Measurements from ENCODE around the gene SLC37A4. TPM values are rescaled to one million over a fixed set of nuclear protein-coding genes. Genes with fewer than 3 reads are reported as not detected.

The SLC37A4 gene
- total RNA-seq, 1 donor from 2014 or later, result 21.2 TPM

DNA sequence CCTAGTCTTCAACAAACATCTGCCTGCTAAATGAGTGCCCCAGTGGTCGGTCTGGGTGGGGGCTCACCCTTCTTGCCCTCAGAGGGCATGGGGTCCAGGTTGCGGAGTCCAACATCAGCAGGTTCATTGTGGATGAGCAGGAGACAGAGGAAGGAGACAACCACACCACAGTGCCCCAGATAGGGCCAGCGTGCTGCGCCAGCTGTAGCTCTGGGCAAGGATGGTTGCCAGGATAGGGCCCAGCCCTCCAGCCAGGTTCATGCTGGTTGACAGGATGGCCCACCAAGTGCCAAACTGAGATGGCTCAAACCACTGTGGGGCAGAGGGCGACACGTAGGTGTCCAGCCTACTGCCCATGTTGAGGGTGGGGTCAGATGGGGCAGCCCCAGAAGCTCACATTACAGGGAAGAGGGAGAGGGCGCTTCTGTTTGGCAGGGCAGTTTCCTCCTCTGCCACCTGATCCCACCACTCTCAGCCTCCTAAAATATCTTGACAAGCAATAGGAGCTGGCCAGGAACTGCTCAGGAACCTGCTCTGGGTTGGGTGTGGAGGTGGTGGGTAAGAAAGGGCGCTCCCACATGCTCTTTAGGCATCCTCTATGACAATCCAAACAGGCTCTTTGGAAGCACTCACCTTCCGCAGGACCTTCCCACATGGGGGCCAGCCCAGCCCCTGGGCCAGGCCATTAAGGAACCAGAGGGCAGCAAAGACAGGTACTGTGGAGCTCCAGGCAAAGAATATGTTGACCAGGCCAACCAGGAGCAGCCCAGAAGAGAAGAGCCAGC, 2.9 kb downstream of the SLC37A4 start:
- Mint-ChIP-seq H3K27me3 (ENCODE audit: unreplicated experiment) (peaks cover 5% of the 10 kb centered on the region), H3K27ac (ENCODE audit: unreplicated experiment) (peak overlapping the region; percentile 33), H3K9me3 (ENCODE audit: unreplicated experiment) (peaks cover 3% of the 10 kb centered on the region), H3K4me1 (ENCODE audit: low read depth, unreplicated experiment) (peaks cover 11% of the 10 kb centered on the region), H3K36me3 (ENCODE audit: unreplicated experiment) (no peaks in the 10 kb centered on the region), H3K4me3 (ENCODE audit: unreplicated experiment) (no peak overlapping the region)
- DNase-seq, result no peak
- TF ChIP-seq, protein P1, sequence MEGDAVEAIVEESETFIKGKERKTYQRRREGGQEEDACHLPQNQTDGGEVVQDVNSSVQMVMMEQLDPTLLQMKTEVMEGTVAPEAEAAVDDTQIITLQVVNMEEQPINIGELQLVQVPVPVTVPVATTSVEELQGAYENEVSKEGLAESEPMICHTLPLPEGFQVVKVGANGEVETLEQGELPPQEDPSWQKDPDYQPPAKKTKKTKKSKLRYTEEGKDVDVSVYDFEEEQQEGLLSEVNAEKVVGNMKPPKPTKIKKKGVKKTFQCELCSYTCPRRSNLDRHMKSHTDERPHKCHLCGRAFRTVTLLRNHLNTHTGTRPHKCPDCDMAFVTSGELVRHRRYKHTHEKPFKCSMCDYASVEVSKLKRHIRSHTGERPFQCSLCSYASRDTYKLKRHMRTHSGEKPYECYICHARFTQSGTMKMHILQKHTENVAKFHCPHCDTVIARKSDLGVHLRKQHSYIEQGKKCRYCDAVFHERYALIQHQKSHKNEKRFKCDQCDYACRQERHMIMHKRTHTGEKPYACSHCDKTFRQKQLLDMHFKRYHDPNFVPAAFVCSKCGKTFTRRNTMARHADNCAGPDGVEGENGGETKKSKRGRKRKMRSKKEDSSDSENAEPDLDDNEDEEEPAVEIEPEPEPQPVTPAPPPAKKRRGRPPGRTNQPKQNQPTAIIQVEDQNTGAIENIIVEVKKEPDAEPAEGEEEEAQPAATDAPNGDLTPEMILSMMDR (IDR thresholded peaks at IDR 0.05; ENCODE audit: partially characterized antibody, unreplicated experiment), result no peak

DNA sequence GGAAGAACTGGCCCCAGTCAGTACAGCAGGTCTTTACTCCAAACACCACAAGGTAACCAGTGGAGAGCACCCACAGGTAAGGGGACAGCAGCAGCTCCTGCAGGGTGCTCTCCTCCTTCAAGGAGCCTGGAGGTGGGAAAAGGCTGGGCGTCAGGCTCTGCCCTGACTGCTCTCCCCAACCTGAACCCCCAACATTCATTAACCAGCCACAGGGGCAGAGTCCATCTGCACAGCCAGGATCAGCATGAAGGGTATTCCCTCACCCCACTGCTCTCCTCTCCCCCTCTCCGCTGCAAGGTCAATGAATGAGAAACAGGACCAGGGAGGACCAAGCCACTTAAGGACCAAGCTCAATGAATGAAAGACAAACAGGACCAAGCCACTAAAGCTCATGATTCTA, 3.7 kb downstream of the SLC37A4 start:
- Mint-ChIP-seq H3K27me3 (ENCODE audit: unreplicated experiment) (peaks cover 5% of the 10 kb centered on the region), H3K4me1 (ENCODE audit: low read depth, unreplicated experiment) (peaks cover 11% of the 10 kb centered on the region), H3K36me3 (ENCODE audit: unreplicated experiment) (no peaks in the 10 kb centered on the region), H3K9me3 (ENCODE audit: unreplicated experiment) (peaks cover 3% of the 10 kb centered on the region), H3K27ac (ENCODE audit: unreplicated experiment) (no peak overlapping the region), H3K4me3 (ENCODE audit: unreplicated experiment) (no peak overlapping the region)
- no peak for DNase-seq
- TF ChIP-seq, protein P1 (IDR thresholded peaks at IDR 0.05; ENCODE audit: partially characterized antibody, unreplicated experiment), result no peak

DNA sequence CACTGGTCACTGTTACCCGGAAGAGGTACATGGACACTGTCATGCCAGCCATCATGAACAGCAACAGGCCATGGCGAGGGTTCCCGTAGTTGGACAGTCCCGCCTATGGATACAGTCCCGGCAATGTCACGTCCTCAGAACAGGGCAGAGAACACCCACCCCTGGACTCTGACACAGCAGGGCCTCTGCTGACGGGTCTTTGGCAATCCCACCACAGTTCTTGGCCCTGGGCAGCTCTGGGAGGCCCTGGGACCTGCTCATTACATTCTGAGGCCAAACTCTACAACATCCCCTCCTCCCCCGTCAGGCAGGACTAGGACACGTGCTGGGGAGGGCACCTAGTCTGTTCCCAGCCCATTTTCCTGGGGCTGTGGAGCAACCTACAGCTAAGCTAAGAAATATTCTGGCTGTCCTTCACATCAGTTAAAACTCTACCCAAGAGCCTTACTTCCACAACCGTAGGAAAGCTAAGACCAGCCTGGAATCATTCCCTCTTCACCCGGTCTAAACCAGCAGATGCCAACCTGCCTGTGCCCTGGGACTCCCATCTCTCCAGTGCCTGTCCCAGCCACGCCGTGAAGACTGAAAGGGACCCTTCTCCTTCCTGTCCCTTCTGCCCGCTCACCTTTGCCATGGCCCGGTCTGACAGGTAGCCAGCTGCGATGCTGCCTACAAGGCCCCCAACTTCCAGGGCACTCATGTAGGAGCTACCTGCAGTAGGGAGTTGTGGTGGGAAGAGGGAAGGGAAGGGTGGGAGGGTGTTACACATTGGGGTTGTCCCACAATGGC, 4.5 kb downstream of the SLC37A4 start:
- no peak for DNase-seq
- H3K36me3 Mint-ChIP-seq (ENCODE audit: unreplicated experiment), result no peaks in the 10 kb centered on the region
- no peak overlapping the region for H3K27ac Mint-ChIP-seq (ENCODE audit: unreplicated experiment)
- H3K4me3 Mint-ChIP-seq (ENCODE audit: unreplicated experiment), result no peak overlapping the region
- TF ChIP-seq, protein P1 (IDR thresholded peaks at IDR 0.05; ENCODE audit: partially characterized antibody, unreplicated experiment), result no peak
- peaks cover 11% of the 10 kb centered on the region for H3K4me1 Mint-ChIP-seq (ENCODE audit: low read depth, unreplicated experiment)
- peaks cover 5% of the 10 kb centered on the region for H3K27me3 Mint-ChIP-seq (ENCODE audit: unreplicated experiment)
- H3K9me3 Mint-ChIP-seq (ENCODE audit: unreplicated experiment), result peaks cover 3% of the 10 kb centered on the region

DNA sequence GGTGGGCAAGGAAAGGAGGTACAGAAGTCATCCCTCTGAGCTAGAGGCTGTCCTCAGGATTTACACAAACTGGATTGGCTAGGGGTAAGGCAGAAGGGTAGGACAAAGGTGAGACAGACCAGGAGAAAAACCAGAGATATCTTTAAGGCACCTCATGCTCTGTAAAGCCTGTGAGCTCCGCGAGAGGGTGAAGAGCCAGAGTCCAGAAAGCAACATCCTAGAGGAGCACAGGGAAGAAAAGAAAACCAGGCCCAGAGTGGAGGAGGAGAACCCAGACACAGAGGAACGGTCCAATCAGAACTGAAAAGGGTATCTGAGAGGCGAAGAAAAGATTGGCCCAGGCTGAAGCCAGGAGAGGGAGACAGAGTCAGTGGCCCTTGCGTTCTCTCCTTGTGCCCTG, 5.1 kb downstream of the SLC37A4 start:
- H3K36me3 Mint-ChIP-seq (ENCODE audit: unreplicated experiment), result no peaks in the 10 kb centered on the region
- peaks cover 3% of the 10 kb centered on the region for H3K9me3 Mint-ChIP-seq (ENCODE audit: unreplicated experiment)
- no peak overlapping the region for H3K4me3 Mint-ChIP-seq (ENCODE audit: unreplicated experiment)
- peaks cover 5% of the 10 kb centered on the region for H3K27me3 Mint-ChIP-seq (ENCODE audit: unreplicated experiment)
- no peak for DNase-seq
- no peak overlapping the region for H3K27ac Mint-ChIP-seq (ENCODE audit: unreplicated experiment)
- H3K4me1 Mint-ChIP-seq (ENCODE audit: low read depth, unreplicated experiment), result peaks cover 11% of the 10 kb centered on the region
- TF ChIP-seq, protein P1 (IDR thresholded peaks at IDR 0.05; ENCODE audit: partially characterized antibody, unreplicated experiment), result no peak

DNA sequence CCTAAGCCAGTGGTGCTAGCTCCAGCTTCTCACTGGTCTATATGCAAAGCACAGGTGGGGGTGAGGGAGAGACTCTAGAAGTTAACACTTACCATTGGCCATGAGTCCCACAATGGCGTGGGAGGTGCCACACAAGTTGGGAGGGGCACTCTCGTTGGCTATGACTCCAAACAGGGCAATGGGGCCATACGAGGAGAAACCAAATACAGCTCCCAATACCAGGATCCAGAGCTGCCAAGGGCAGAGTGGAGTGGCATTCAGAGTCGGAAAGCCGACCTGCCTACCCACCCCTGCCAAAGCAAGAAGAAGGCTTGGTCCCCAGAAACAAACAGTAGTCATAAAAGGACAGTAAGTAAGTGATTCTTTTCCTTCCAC, 5.6 kb downstream of the SLC37A4 start:
- H3K4me3 Mint-ChIP-seq (ENCODE audit: unreplicated experiment), result no peak overlapping the region
- H3K27ac Mint-ChIP-seq (ENCODE audit: unreplicated experiment), result no peak overlapping the region
- TF ChIP-seq, protein P1 (IDR thresholded peaks at IDR 0.05; ENCODE audit: partially characterized antibody, unreplicated experiment), result no peak

More for the DNA sequence above, 5.6 kb downstream of the SLC37A4 start:
- peaks cover 12% of the 10 kb centered on the region for H3K4me1 Mint-ChIP-seq (ENCODE audit: low read depth, unreplicated experiment)
- peaks cover 5% of the 10 kb centered on the region for H3K27me3 Mint-ChIP-seq (ENCODE audit: unreplicated experiment)
- H3K36me3 Mint-ChIP-seq (ENCODE audit: unreplicated experiment), result no peaks in the 10 kb centered on the region
- peaks cover 3% of the 10 kb centered on the region for H3K9me3 Mint-ChIP-seq (ENCODE audit: unreplicated experiment)
- DNase-seq, result no peak

Data from glutamatergic neuron (in vitro differentiated cells).